ENCODE measurements around the gene STPG3. TPM values are rescaled to one million over a fixed set of nuclear protein-coding genes. Genes with fewer than 3 reads are reported as not detected.

Gene STPG3
- total and polyA plus RNA-seq, 2 of the 4 experiments (the other 2 are of a cell fraction): not detected

DNA sequence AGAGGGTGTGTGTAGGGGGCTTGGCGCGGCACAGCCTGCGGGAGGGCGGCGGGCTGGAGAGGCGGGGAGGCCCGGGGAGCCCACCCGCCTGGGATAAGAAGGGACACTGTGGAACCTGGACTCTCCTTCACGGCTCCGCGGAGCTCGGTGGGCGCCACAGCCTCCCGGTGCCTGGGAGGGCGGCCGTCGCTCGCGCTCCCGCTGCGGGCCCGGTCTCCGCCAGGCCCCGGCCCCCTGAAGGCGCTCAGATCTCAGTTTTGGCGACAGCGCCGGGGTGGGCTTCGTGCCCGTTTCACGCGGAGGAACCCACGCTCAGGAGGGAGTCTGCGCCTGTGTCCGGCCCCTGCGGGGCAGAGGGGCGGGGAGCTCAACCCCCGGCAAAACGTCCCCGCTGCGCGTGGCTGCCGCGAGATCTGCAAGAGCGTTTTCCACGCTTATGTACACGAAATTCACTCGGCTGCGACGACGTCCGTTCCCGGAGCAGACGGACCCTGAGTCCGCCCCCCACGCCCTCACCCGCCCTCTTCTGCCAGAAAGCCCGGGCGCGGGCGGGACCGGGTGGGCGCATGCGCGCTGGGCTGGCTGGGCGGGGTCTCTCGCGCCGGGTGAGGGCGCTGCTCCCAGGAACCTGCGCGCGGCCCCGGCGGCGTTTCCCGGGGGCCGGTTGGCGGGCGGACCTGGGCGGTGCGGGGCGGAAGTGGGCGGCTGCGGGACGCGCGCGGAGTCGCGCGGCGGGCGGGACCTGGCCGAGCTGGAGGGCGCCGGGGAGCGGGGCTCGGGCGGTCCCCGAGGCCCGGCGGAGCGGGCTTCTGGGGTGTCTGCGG is 3.8 kb downstream of the STPG3 start, which contains the start of gene NELFB:
NELFB (plus strand) TSS at position 704 of the 824 bp plus-strand sequence.
- Histone ChIP-seq H2AK5ac (ENCODE audit: low read depth, low read length) (peak within 1 kb of the TSS; percentile 90), H3K4me1 (ENCODE audit: control insufficient read depth, insufficient read depth, low read length) (peaks cover 11% of the 10 kb centered on the region), H3K56ac (ENCODE audit: extremely low read depth, insufficient read depth, low read length) (peak within 1 kb of the TSS; percentile 78), H3K18ac (ENCODE audit: low read depth, low read length) (peak within 1 kb of the TSS; percentile 52; the same call in 1 of the 2 replicates), H2BK120ac (ENCODE audit: low read depth, low read length) (0 out of 2 replicates have a peak within 1 kb of the TSS, but pooled peaks have one; percentile 22), H3K9me1 (ENCODE audit: insufficient read depth, low read length) (no peaks in the 10 kb centered on the region), H4K8ac (ENCODE audit: low read depth in 2 of 2, low read length in 2 of 2) (peak within 1 kb of the TSS; percentile 81 to 94), H3K27me3 (ENCODE audit: control insufficient read depth, insufficient read depth, low read length) (no peaks in the 10 kb centered on the region), H3K23ac (ENCODE audit: low read depth, low read length) (peak within 1 kb of the TSS; percentile 93), H3K36me3 (ENCODE audit: control insufficient read depth, insufficient read depth, low read length) (peaks cover 18% of the 10 kb centered on the region), H3K9me3 (ENCODE audit: control insufficient read depth, insufficient read depth, low read length) (no peaks in the 10 kb centered on the region), H3K9ac (ENCODE audit: low read depth, low read length) (peak within 1 kb of the TSS; percentile 88), H2AFZ (replicated peaks; ENCODE audit: low read length, poor library complexity) (peak within 1 kb of the TSS; percentile 99), H3K4ac (ENCODE audit: low read depth, low read length) (peak within 1 kb of the TSS; percentile 81), H2BK5ac (ENCODE audit: low read depth, low read length, poor library complexity, severe bottlenecking) (peak within 1 kb of the TSS; percentile 75), H3K4me2 (ENCODE audit: low read depth, low read length) (peak within 1 kb of the TSS; percentile 97), H3K79me1 (ENCODE audit: low read depth in 1 of 2, low read length in 2 of 2) (peaks cover 15 to 37% of the 10 kb centered on the region in 2 experiments), H2AK9ac (replicated peaks; ENCODE audit: low read depth, low read length, poor library complexity) (peak within 1 kb of the TSS; percentile 98), H4K91ac (ENCODE audit: insufficient read depth, low read depth, low read length) (peak within 1 kb of the TSS; percentile 61; the same call in 1 of the 2 replicates), H4K20me1 (ENCODE audit: insufficient read depth, low read length) (peaks cover 11% of the 10 kb centered on the region), H2BK15ac (ENCODE audit: low read depth, low read length) (no peak within 1 kb of the TSS), H4K5ac (ENCODE audit: low read depth, low read length) (peak within 1 kb of the TSS; percentile 80; the same call in 1 of the 2 replicates), H2BK20ac (ENCODE audit: low read depth, low read length) (no peak within 1 kb of the TSS), H3K27ac (ENCODE audit: insufficient read depth, low read length) (peak within 1 kb of the TSS; percentile 84), H3K14ac (replicated peaks; ENCODE audit: low read depth, low read length) (peak within 1 kb of the TSS; percentile 78), H3K4me3 (ENCODE audit: insufficient read depth, low read depth, low read length) (peak within 1 kb of the TSS; percentile 96)
- 2% methylated on average over 39 of the region's 105 CpGs; no CpG with 5 or more reads in 1 of the 2 experiments for WGBS, 2 experiments (ENCODE audit: extremely low coverage in 2 of 2, insufficient read length in 1 of 2)
- DNase-seq (peak; percentile 77), ATAC-seq (ENCODE audit: low read depth) (peak; percentile 93)
- dilution Hi-C loops (cut with HindIII; ENCODE audit: low sequenced_read_pairs, unreplicated experiment): no loop called here
- TF ChIP-seq MAZ (IDR thresholded peaks at IDR 0.05; ENCODE audit: borderline replicate concordance, low read depth, low read length): peak; percentile 90; the same call in 1 of the 2 replicates
- TF ChIP-seq BHLHE40 (IDR thresholded peaks at IDR 0.05; ENCODE audit: low read depth, low read length): no peak; the same call in 1 of the 2 replicates
- no peak for TF ChIP-seq SMC3 (IDR thresholded peaks at IDR 0.05; ENCODE audit: low read depth, low read length)
- TF ChIP-seq, protein P1, sequence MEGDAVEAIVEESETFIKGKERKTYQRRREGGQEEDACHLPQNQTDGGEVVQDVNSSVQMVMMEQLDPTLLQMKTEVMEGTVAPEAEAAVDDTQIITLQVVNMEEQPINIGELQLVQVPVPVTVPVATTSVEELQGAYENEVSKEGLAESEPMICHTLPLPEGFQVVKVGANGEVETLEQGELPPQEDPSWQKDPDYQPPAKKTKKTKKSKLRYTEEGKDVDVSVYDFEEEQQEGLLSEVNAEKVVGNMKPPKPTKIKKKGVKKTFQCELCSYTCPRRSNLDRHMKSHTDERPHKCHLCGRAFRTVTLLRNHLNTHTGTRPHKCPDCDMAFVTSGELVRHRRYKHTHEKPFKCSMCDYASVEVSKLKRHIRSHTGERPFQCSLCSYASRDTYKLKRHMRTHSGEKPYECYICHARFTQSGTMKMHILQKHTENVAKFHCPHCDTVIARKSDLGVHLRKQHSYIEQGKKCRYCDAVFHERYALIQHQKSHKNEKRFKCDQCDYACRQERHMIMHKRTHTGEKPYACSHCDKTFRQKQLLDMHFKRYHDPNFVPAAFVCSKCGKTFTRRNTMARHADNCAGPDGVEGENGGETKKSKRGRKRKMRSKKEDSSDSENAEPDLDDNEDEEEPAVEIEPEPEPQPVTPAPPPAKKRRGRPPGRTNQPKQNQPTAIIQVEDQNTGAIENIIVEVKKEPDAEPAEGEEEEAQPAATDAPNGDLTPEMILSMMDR (conservative IDR thresholded peaks at IDR 0.05; ENCODE audit: low read depth, low read length): peak; percentile 17; the same call in 1 of the 2 replicates
- TF ChIP-seq MXI1 (IDR thresholded peaks at IDR 0.05; ENCODE audit: borderline replicate concordance, low read depth, low read length): peak; percentile 58; the same call in 1 of the 2 replicates
- peak; percentile 38 for TF ChIP-seq RCOR1 (IDR thresholded peaks at IDR 0.05; ENCODE audit: insufficient replicate concordance, low read length)
- 0 out of 2 replicates have a peak, but pooled peaks have one; percentile 22 for TF ChIP-seq POLR2A (IDR thresholded peaks at IDR 0.05; ENCODE audit: low read depth, low read length)
- no peak for TF ChIP-seq NFE2L2 (IDR thresholded peaks at IDR 0.05; ENCODE audit: low read depth, low read length)
- TF ChIP-seq, protein P2, sequence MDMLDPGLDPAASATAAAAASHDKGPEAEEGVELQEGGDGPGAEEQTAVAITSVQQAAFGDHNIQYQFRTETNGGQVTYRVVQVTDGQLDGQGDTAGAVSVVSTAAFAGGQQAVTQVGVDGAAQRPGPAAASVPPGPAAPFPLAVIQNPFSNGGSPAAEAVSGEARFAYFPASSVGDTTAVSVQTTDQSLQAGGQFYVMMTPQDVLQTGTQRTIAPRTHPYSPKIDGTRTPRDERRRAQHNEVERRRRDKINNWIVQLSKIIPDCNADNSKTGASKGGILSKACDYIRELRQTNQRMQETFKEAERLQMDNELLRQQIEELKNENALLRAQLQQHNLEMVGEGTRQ (IDR thresholded peaks at IDR 0.05; ENCODE audit: low read depth, low read length): 0 out of 2 replicates have a peak, but pooled peaks have one; percentile 1
- TF ChIP-seq RFX5 (IDR thresholded peaks at IDR 0.05; ENCODE audit: low read depth, low read length): no peak
- peak; percentile 61; the same call in 1 of the 2 replicates for TF ChIP-seq CHD1 (IDR thresholded peaks at IDR 0.05; ENCODE audit: low read depth, low read length)
- TF ChIP-seq RAD21 (IDR thresholded peaks at IDR 0.05; ENCODE audit: low read length): no peak
- ChIA-PET CTCF (interaction anchor here (0.8 kb wide), 1 partner anchor 18 kb away, joined by 3 read pairs; no protein-coding TSS in a partner anchor), POLR2A (ENCODE audit: unreplicated experiment) (interaction anchor here (1.2 to 2.3 kb wide), 2 partner anchors 10 to 14 kb away, joined by 5 to 9 read pairs; no protein-coding TSS in a partner anchor)
- in situ Hi-C loops (cut with MboI; ENCODE audit: low sequenced_read_pairs): no loop called here
- BruUV-seq (replicated peaks): no TSS peak
- intact Hi-C loops (cut with micrococcal nuclease): no loop called here

Measured in IMR-90 (cell line).